ENCODE measurements around the gene CRTC3. TPM values are rescaled to one million over a fixed set of nuclear protein-coding genes. Genes with fewer than 3 reads are reported as not detected.
A peak's percentile ranks its signal among the peaks of the same experiment; 100 is the strongest.

CRTC3 gene
- total RNA-seq, 2 experiments from 2014 or later, result 90.7 to 92.4 TPM

- intact Hi-C loops (cut with DNase I, micrococcal nuclease), result loop anchor here (1.0 to 10.0 kb wide), 4 partner anchors 12 to 324 kb away; no protein-coding TSS in a partner anchor
- ChIA-PET CTCF (interaction anchor here (0.5 to 2.0 kb wide), 29 partner anchors 8 to 286 kb away, joined by 3 to 17 read pairs (median 4); partner anchors contain the start of genes BLM, HDDC3 and UNC45A), POLR2A (interaction anchor here (1.0 to 1.3 kb wide), 8 partner anchors 10 to 284 kb away, joined by 3 to 7 read pairs (median 4); partner anchors contain the start of genes BLM and HDDC3)
- Histone ChIP-seq H3K27ac (ENCODE audit: low read depth in 1 of 2, low read length in 2 of 2) (no peak overlapping the region), H3K9me3 (ENCODE audit: control insufficient read depth in 1 of 2, insufficient read depth in 1 of 2, low read length in 2 of 2) (no peaks in the 10 kb centered on the region), H3K4me1 (ENCODE audit: insufficient read depth, low read length) (peaks cover 27% of the 10 kb centered on the region), H3K27me3 (ENCODE audit: control insufficient read depth in 1 of 2, insufficient read depth in 2 of 2, low read length in 2 of 2) (peaks cover 0 to 2% of the 10 kb centered on the region in 2 experiments), H3K4me3 (ENCODE audit: low read length) (no peak overlapping the region), H3K36me3 (ENCODE audit: insufficient read depth, low read length) (peaks cover 5% of the 10 kb centered on the region)
- Mint-ChIP-seq H3K9me3 (no peaks in the 10 kb centered on the region), H3K36me3 (ENCODE audit: low read depth) (peaks cover 18% of the 10 kb centered on the region), H3K4me1 (ENCODE audit: low read depth) (peaks cover 34% of the 10 kb centered on the region), H3K27me3 (no peaks in the 10 kb centered on the region), H3K27ac (peak overlapping the region; percentile 16), H3K4me3 (peak overlapping the region; percentile 30)
- peak; percentile 93 for TF ChIP-seq CTCF (IDR thresholded peaks at IDR 0.05)
- ATAC-seq (ENCODE audit: poor library complexity), result peak; percentile 83
- DNase-seq, result peak; percentile 17 to 83 (median 44)
These were observed 118.7 kb downstream of the CRTC3 start for GRCh38 chr15:90648137-90649070.

- H3K27me3 ChIP-seq (ENCODE audit: control insufficient read depth in 1 of 2, insufficient read depth in 2 of 2, low read length in 2 of 2), result peaks cover 9% of the 10 kb centered on the region in 2 experiments
- intact Hi-C loops (cut with DNase I, micrococcal nuclease), result no loop called here
- H3K4me3 ChIP-seq (ENCODE audit: low read length), result no peak overlapping the region
- ChIA-PET CTCF (interaction anchor here (1.0 kb wide), 1 partner anchor 189 kb away, joined by 3 read pairs; no protein-coding TSS in a partner anchor), POLR2A (interaction anchor here (0.8 to 1.4 kb wide), 3 partner anchors 36 to 252 kb away, joined by 3 to 4 read pairs (median 4); partner anchors contain the start of genes BLM and MAN2A2)
- no peak for TF ChIP-seq CTCF (IDR thresholded peaks at IDR 0.05)
- H3K27me3 Mint-ChIP-seq, result peaks cover 4% of the 10 kb centered on the region
- peaks cover 39% of the 10 kb centered on the region for H3K4me1 Mint-ChIP-seq (ENCODE audit: low read depth)
- H3K4me3 Mint-ChIP-seq, result no peak overlapping the region
- no peak overlapping the region for H3K27ac Mint-ChIP-seq
- DNase-seq (peak in 1 of 14 experiments; percentile 33), ATAC-seq (ENCODE audit: poor library complexity) (no peak)
- no peaks in the 10 kb centered on the region for H3K36me3 ChIP-seq (ENCODE audit: insufficient read depth, low read length)
- H3K9me3 ChIP-seq (ENCODE audit: control insufficient read depth in 1 of 2, insufficient read depth in 1 of 2, low read length in 2 of 2), result no peaks in the 10 kb centered on the region
- no peaks in the 10 kb centered on the region for H3K9me3 Mint-ChIP-seq
- H3K27ac ChIP-seq (ENCODE audit: low read depth in 1 of 2, low read length in 2 of 2), result no peak overlapping the region
- H3K36me3 Mint-ChIP-seq (ENCODE audit: low read depth), result peaks cover 5% of the 10 kb centered on the region
- H3K4me1 ChIP-seq (ENCODE audit: insufficient read depth, low read length), result peaks cover 41% of the 10 kb centered on the region
These were observed 120.6 kb downstream of the CRTC3 start for GRCh38 chr15:90650117-90650955.

Measured in CD4-positive, alpha-beta T cell (primary cell).